Measurements from ENCODE around the gene MFAP3L. TPM values are rescaled to one million over a fixed set of nuclear protein-coding genes. Genes with fewer than 3 reads are reported as not detected.
A peak's percentile ranks its signal among the peaks of the same experiment; 100 is the strongest.

MFAP3L gene
- polyA plus RNA-seq, 5 donors = 1.8 to 2.6 (median 2.3) TPM

- no peak for DNase-seq
Measured at GRCh38 chr4:169988252-169988651, 37.9 kb downstream of the MFAP3L start.

GRCh38 chr4:169987327-169988228, 38.6 kb downstream of the MFAP3L start:
- DNase-seq = no peak

GRCh38 chr4:169986369-169986768, 39.8 kb downstream of the MFAP3L start:
- no peak for DNase-seq

DNA sequence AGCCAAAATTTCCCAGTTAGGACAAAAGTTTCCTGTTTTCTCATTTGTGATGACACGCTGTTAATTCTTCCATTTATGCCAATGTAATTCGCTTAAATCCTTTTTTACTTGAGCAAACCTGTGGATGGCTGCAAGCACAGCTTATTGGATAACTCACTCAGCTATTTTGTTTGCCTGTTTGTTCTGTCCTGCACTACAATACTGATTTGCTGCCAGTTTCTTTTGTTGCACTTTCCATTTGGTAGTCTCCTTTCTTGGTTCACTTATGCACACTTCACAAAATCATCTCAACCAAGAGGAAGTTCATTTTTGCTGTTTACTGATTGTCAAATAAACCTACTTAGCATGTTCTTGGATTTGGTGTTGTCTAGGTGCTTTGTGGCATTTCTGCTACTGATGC, 40.3 kb downstream of the MFAP3L start:
- no peak for DNase-seq

GRCh38 chr4:169984745-169985144, 41.5 kb downstream of the MFAP3L start:
- DNase-seq = no peak

DNA sequence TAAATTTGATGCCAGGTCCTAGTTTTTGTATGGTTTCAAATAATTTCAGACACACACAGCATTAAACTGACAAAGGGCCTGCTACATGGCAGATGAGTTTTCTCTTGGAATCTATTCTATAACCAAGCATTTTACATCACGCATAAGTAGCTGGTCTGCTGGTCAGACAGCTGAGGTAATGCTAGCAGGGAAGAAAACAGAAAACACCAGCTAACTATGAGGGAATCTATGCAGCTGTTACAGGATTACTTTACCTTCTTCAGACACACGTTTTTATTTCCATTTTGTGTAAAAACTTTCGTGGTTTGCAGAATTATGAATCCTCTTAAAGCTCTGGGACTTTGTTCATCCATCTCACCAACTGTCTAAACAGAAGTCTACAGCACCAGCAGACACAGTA, 42.0 kb downstream of the MFAP3L start:
- DNase-seq = no peak

DNA sequence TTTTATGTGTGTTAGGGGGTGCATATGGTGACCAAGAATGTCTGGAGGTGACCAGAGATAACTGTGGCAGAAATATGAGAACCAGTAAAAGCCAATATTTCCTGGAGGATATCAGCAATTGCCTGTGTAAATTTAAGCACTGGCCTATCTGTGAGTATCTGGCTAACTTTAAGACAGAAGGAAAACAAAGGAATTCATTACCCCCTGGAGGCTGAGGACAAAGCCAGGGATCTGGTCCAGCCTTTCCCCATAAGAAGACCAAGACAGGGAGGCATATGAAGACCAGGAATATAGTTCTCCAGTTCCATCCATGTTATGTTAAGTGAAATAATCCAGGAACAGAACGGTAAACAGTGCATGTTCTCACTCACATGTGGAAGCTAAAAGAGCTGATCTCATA, 49.2 kb downstream of the MFAP3L start:
- DNase-seq = no peak

- DNase-seq = no peak
Measured at GRCh38 chr4:169975838-169976796, 50.1 kb downstream of the MFAP3L start.

- no peak for DNase-seq
Measured at GRCh38 chr4:169975131-169975837, 50.9 kb downstream of the MFAP3L start.

- DNase-seq = no peak
Measured at GRCh38 chr4:169971456-169972015, 54.7 kb downstream of the MFAP3L start.

DNA sequence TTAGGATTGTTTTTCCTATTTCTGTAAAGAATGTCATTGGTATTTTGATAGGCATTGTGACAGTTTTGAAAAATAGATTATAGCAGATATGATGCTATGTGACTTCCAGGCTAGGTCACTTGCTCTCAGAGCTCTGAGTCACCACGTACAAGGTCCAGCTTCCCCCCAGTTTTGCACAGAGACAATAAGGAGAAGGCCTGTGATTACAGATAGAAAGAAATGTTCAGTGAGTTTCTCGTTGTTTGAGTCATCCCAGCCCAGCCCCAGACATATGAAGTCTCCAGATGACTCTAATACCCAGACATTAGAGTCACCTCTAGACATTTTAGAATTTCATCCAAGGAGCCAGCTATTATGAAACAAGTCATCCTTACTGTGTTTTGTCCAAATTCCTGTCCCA, 57.2 kb downstream of the MFAP3L start:
- no peak for DNase-seq

DNA sequence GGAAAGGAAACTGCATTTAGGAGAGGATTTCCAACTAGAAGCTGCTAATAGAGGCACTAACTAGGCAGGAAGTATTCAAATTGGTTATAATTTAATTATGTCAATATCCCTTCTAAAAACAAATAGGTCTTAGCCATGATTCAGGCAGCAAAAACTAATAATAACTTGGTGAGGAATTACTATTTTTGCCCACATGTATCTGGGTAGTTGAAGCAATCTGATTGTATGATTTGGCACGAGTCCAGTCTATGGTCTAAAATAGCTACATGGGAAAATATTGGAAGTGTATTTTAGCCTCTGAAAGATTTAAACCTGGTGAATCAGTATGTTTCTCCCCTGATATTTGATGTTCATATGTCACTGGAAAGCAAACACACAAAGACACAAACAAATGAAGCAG, 62.2 kb downstream of the MFAP3L start:
- peak in 1 of 2 donors; percentile 11 for DNase-seq

GRCh38 chr4:169959254-169959653, 66.9 kb downstream of the MFAP3L start:
- DNase-seq = no peak

- no peak for DNase-seq
Measured at GRCh38 chr4:169958629-169959028, 67.6 kb downstream of the MFAP3L start.

GRCh38 chr4:169957785-169958184, 68.4 kb downstream of the MFAP3L start:
- no peak for DNase-seq

- DNase-seq = no peak
Measured at GRCh38 chr4:169956091-169956843, 69.9 kb downstream of the MFAP3L start.

GRCh38 chr4:169955521-169955920, 70.7 kb downstream of the MFAP3L start:
- DNase-seq = no peak

GRCh38 chr4:169952236-169953002, 73.8 kb downstream of the MFAP3L start:
- DNase-seq = no peak

GRCh38 chr4:169948271-169948670, 77.9 kb downstream of the MFAP3L start:
- no peak for DNase-seq

- DNase-seq = no peak
Measured at GRCh38 chr4:169945636-169946035, 80.6 kb downstream of the MFAP3L start.

All from right lung (tissue), 5 donors.